H1 (cell line): Measurements from ENCODE around the gene FOXP4. TPM values are rescaled to one million over a fixed set of nuclear protein-coding genes. Genes with fewer than 3 reads are reported as not detected.

ENCODE experiments used
- CBX5 ChIP-seq: fragments of 300-800, 300-1000 bp; sonication (generic); IDR thresholded peaks from 2 replicates; pipeline ENCODE4 v1.7.1; 2016; ENCODE audit warnings: antibody characterized with exemption, low read length, low read depth
- EZH2 ChIP-seq: fragments of 200-600 bp; sonication (generic); IDR thresholded peaks from 2 replicates; pipeline ENCODE4 v1.7.1; 2012; ENCODE audit warnings: low read depth, mild to moderate bottlenecking, moderate library complexity, low read length, inconsistent platforms; ENCODE audit not compliant: severe bottlenecking
- NANOG ChIP-seq: IDR thresholded peaks from 2 replicates; pipeline ENCODE4 v1.6.1; 2011; ENCODE audit warnings: low read length, low read depth, mild to moderate bottlenecking, inconsistent platforms; ENCODE audit not compliant: insufficient read depth, poor library complexity, severe bottlenecking
- TCF12 ChIP-seq: IDR thresholded peaks from 2 replicates; pipeline ENCODE4 v1.6.1; 2011; ENCODE audit warnings: low read depth, mild to moderate bottlenecking, low read length
- TEAD4 ChIP-seq: IDR thresholded peaks from 2 replicates; pipeline ENCODE4 v1.6.1; 2012; ENCODE audit warnings: low read depth, low read length, inconsistent platforms, mixed read lengths
- polyA plus RNA-seq, 7 experiments: library from polyadenylated mRNA; depleted of rRNA in 3 of 7; stranded (reverse) in 5 of 7; unstranded in 2 of 7; fragments of >200 nt in 5 of 7; fragments of 200-250 nt in 2 of 7; gene quantifications; 1 replicate in 5 of 7; 2 replicates in 1 of 7; 4 replicates in 1 of 7; pipeline versions ENCODE4 v1.2.1 to v1.2.3, GENCODE V29; 2011 to 2013; ENCODE audit warnings: missing spikeins in 2 of 7, mixed read lengths in 2 of 7
- total RNA-seq: library from RNA; stranded (reverse); fragmentation: NEBNext Ultra II Directional; extraction: Animal tissue kit (Norgen Biotek cat#: 25700); gene quantifications from 2 replicates; pipeline ENCODE4 v1.2.1, GENCODE V29; 2021

FOXP4 gene
- total and polyA plus RNA-seq, 2 of the 8 experiments (the other 6 are each of a cell fraction or from before 2014, with no cell fraction given): 4.8 to 13.3 TPM

DNA sequence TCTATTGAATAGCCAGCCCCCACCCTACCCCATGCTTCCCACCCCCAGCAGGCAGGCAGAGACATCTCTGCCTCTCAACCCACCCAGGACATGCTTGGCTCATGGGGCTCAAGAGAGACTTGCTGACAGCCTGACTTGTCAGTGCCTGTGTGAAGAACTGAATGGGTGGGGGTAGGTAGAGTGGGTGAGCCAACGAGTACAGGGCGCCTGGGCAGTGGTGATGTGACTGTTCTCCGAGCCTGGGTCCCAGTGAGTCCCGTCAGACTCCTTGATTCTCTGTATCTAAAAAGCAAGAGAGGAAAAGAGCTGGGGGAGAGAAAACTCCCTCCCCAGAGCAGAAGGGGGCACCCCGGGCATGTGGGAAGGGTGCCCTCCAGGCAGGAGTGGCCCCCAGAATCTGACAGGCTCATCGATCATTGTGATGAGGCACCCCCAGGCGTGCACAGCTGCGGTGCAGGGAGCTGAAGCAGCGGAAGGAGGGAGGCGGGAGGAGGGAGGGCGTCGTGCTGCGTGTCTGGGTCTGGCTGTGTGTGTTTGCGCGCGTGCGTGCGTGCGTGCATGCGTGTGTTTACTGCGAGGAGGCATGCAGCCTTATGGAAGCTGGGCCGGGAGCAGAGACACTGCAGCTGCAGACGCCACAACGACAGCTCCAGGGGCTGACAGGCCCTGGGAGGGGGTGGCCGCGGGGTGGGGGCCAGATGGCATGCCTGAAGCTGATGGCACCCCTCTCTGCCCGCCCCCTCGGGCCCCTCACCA, 40.2 kb downstream of the FOXP4 start (continued):
- TF ChIP-seq TEAD4 (no peak), NANOG (no peak), EZH2 (no peak), CBX5 (no peak), TCF12 (no peak)
- TF ChIP-seq, all 59 proteins: peak for 0
